ENCODE data around the gene CDHR5. TPM values are rescaled to one million over a fixed set of nuclear protein-coding genes. Genes with fewer than 3 reads are reported as not detected.

The CDHR5 gene
- total RNA-seq, 4 donors from 2014 or later = 0.26 to 0.55 (median 0.29) TPM; not detected in 1

DNA sequence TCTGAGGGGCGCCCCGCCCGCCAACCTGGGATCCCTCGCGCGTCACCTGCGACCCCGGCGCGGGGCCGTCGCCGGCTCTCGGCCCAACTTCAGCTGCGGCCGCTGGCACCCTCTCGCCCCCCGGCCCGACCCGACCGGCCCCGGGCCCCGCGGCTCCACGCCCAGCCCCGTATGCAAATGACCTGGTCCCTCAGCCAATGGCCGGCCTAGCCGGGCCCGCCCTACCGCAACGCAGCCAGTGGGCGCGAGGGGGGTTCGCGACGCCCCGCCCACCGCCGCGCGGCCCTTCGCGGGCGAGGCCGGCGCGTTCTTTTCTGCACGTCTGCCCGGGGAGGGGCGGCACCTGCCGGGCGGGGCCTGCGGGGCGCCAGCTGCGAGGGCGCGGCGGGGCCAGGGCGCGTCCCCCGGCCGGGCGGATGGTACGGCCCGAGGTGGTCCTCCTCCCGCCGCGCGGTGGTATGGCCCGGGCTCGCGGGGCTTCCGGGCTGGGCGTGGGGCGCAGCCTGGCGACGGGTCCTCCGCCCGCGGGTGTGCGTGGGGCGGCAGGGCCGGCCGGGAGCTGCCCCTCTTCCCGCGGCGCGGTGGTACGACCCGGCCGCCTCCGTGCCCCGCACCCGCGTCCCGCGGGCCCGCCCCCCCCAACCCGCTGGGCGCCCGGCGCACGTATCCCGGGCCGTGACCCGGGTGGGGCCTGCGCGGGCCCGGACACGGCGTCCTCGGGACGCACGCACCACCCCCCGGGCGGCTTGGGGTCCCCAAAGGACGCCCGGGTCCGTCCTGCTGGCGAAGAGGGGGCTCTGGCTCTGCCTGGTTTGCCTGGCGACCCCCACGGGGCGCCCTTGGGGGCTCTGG, 56.2 kb downstream of the CDHR5 start:
- H3K36me3 ChIP-seq = no peaks in the 10 kb centered on the region
- peaks cover 4 to 12% of the 10 kb centered on the region in 2 donors for H3K4me1 ChIP-seq
- peak overlapping the region; percentile 49 to 85 for H3K27ac ChIP-seq
- intact Hi-C loops (cut with DNase I; ENCODE audit: low total_unique reads) = no loop called here
- peak in 1 of 2 donors; percentile 56 for TF ChIP-seq POLR2A (IDR thresholded peaks at IDR 0.05)
- TF ChIP-seq, protein P1, sequence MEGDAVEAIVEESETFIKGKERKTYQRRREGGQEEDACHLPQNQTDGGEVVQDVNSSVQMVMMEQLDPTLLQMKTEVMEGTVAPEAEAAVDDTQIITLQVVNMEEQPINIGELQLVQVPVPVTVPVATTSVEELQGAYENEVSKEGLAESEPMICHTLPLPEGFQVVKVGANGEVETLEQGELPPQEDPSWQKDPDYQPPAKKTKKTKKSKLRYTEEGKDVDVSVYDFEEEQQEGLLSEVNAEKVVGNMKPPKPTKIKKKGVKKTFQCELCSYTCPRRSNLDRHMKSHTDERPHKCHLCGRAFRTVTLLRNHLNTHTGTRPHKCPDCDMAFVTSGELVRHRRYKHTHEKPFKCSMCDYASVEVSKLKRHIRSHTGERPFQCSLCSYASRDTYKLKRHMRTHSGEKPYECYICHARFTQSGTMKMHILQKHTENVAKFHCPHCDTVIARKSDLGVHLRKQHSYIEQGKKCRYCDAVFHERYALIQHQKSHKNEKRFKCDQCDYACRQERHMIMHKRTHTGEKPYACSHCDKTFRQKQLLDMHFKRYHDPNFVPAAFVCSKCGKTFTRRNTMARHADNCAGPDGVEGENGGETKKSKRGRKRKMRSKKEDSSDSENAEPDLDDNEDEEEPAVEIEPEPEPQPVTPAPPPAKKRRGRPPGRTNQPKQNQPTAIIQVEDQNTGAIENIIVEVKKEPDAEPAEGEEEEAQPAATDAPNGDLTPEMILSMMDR (IDR thresholded peaks at IDR 0.05) = peak in 1 of 4 experiments; percentile 6
- peak overlapping the region; percentile 49 to 52 for H3K4me3 ChIP-seq
- peak; percentile 90 to 91 for DNase-seq
- H3K9me3 ChIP-seq = no peaks in the 10 kb centered on the region
- H3K27me3 ChIP-seq = no peaks in the 10 kb centered on the region

DNA sequence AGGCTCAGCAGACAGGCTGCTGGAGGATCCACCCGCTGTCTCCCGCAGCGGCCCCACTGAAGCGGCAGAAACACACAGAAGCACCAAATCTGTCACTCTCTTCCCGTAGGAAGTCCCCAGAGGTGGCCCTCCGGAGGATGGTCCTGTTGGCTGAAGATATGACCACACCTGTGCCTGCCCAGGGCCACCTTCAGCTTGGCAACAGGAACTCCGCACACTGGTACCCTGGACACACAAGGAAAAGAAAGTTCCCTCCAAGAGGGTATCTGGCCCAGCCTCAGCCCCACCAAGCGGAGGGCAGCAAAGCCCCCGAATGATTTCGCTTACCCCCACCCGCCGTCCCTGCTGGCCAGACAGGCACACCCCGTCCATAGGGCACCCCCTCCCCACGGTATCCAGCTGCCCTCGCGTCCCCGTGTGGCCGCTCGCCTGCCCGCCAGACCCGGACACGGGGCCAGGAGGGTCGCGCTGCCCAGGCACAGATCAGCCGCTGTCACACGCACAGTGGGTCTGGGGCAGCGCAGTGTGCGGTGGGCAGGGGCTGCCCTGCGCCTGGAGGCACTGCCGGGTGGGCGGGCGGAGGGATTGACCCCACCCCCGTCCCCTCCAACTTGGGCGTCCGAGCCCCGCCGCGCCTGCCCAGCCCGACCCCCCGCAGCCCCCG, 57.0 kb downstream of the CDHR5 start:
- Histone ChIP-seq H3K4me3 (peak overlapping the region; percentile 49 to 52), H3K9me3 (no peaks in the 10 kb centered on the region), H3K4me1 (peaks cover 0 to 9% of the 10 kb centered on the region in 2 donors), H3K36me3 (no peaks in the 10 kb centered on the region), H3K27me3 (no peaks in the 10 kb centered on the region), H3K27ac (peak overlapping the region; percentile 49 to 85)
- DNase-seq = peak in 1 of 2 donors; percentile 29
- TF ChIP-seq, protein P1 (IDR thresholded peaks at IDR 0.05) = no peak
- TF ChIP-seq POLR2A (IDR thresholded peaks at IDR 0.05) = no peak
- intact Hi-C loops (cut with DNase I; ENCODE audit: low total_unique reads) = no loop called here

DNA sequence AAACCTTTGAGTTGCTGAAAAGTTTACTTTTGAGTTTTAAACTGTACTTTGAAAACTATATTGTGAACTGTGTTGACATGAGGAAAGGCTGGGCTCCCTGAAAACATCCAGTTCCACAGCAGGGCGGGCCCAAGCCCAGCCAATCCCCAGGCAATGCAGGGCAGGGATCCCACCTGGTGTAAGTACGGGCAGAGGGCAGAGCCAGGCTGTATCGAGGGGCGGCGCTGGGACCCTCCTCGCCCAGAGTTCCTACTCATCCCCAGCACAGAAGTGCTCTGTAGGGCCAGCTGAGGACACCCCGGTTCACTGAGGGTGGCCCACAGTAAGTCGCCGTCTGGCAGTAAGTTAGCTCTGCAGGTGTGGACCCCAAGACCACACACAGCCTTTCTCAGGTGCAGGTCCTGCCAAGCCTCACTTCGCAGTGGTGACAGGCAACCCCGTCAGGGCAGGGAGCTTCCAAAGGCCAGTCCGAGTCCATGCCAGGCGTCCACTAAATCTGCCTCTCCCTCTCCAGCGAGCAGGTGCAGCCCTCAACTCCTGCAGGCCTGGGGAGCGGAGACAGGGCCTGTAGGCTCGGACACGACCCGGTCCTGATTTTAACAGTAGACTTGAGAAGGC, 57.6 kb downstream of the CDHR5 start:
- H3K27ac ChIP-seq = peak overlapping the region in 1 of 2 donors; percentile 85
- TF ChIP-seq, protein P1 (IDR thresholded peaks at IDR 0.05) = no peak
- TF ChIP-seq POLR2A (IDR thresholded peaks at IDR 0.05) = no peak

More for the DNA sequence above, 57.6 kb downstream of the CDHR5 start:
- H3K27me3 ChIP-seq = no peaks in the 10 kb centered on the region
- intact Hi-C loops (cut with DNase I; ENCODE audit: low total_unique reads) = no loop called here
- DNase-seq = peak in 1 of 2 donors; percentile 15
- H3K4me1 ChIP-seq = peaks cover 0 to 7% of the 10 kb centered on the region in 2 donors
- H3K4me3 ChIP-seq = no peak overlapping the region
- H3K36me3 ChIP-seq = no peaks in the 10 kb centered on the region
- no peaks in the 10 kb centered on the region for H3K9me3 ChIP-seq

MicroRNA genes within 50 kb of the gene (microRNA counts, 767-probe panel; counts per million panel counts)
- microRNA hsa-miR-210 = 0 counts per million in 2 donors

Small RNA genes within 50 kb of the gene (microRNA-seq; reads per million reads assigned to microRNA genes)
- gene MIR210 (ENCODE audit: borderline microRNAs expressed, borderline replicate concordance) = 37.7 reads per million, percentile 41 among the genes with 10 or more reads in this experiment

Small RNA genes within 50 kb of the gene (small RNA-seq; reads per million reads assigned to genes)
- gene MIR210 = 0.85 reads per million, percentile 38 among the genes with 10 or more reads in this experiment

Other genes with a start within 250 kb of the CDHR5 start
- 1 to 10 TPM in 2 of 4 donors, under 1 TPM in 1, not detected in 1; 0.46 to 5.1 (median 1.5) TPM for gene PKP3, start 230.7 kb downstream of the CDHR5 start, total RNA-seq
- 10 to 100 TPM; 13.3 to 61.5 (median 38.4) TPM for gene SIGIRR, start 210.0 kb downstream of the CDHR5 start, total RNA-seq
- gene ANO9, start 182.9 kb downstream of the CDHR5 start, total RNA-seq = 1 to 10 TPM in 2 of 4 donors, under 1 TPM in 2; 0.59 to 8.2 (median 1.1) TPM
- gene PTDSS2, start 174.7 kb downstream of the CDHR5 start, total RNA-seq = 10 to 100 TPM; 20.7 to 43.7 (median 22.8) TPM
- gene RNH1, start 117.7 kb downstream of the CDHR5 start, total RNA-seq = 100 to 1,000 TPM; 111 to 175 (median 142) TPM
- gene HRAS, start 89.4 kb downstream of the CDHR5 start, total RNA-seq = 10 to 100 TPM in 3 of 4 donors, 1 to 10 TPM in 1; 5.4 to 37.6 (median 23.8) TPM
- 1 to 10 TPM in 2 of 4 donors, not detected in 2; 1.7 to 1.9 TPM for gene LRRC56, start 87.4 kb downstream of the CDHR5 start, total RNA-seq
- 1 to 10 TPM in 1 of 4 donors, under 1 TPM in 2, not detected in 1; 0.14 to 2.2 (median 0.51) TPM for gene LMNTD2, start 64.2 kb downstream of the CDHR5 start, total RNA-seq
- gene RASSF7, start 64.0 kb downstream of the CDHR5 start, total RNA-seq = 10 to 100 TPM in 2 of 4 donors, 1 to 10 TPM in 1, under 1 TPM in 1; 0.59 to 13.1 (median 8.0) TPM
- 10 to 100 TPM in 3 of 4 donors, 1 to 10 TPM in 1; 5.0 to 45.8 (median 24.1) TPM for gene PHRF1, start 48.5 kb downstream of the CDHR5 start, total RNA-seq
- gene IRF7, start 9.0 kb downstream of the CDHR5 start, total RNA-seq = 10 to 100 TPM in 3 of 4 donors, 1 to 10 TPM in 1; 9.1 to 33.6 (median 13.1) TPM
- gene SCT, start 2.2 kb upstream of the CDHR5 start, total RNA-seq = not detected
- gene DRD4, start 12.3 kb upstream of the CDHR5 start, total RNA-seq = 1 to 10 TPM in 1 of 4 donors, not detected in 3; 4.5 TPM
- 10 to 100 TPM in 2 of 4 donors, 1 to 10 TPM in 2; 7.9 to 45.6 (median 20.4) TPM for gene DEAF1, start 70.3 kb upstream of the CDHR5 start, total RNA-seq
- 10 to 100 TPM in 2 of 4 donors, 1 to 10 TPM in 2; 2.6 to 35.3 (median 8.1) TPM for gene TMEM80, start 70.9 kb upstream of the CDHR5 start, total RNA-seq
- 10 to 100 TPM; 12.2 to 52.8 (median 32.3) TPM for gene EPS8L2, start 81.3 kb upstream of the CDHR5 start, total RNA-seq
- gene TALDO1, start 122.5 kb upstream of the CDHR5 start, total RNA-seq = 100 to 1,000 TPM in 1 of 4 donors, 10 to 100 TPM in 3; 60.3 to 146 (median 66.9) TPM
- 10 to 100 TPM; 11.8 to 81.1 (median 29.3) TPM for gene GATD1, start 152.5 kb upstream of the CDHR5 start, total RNA-seq
- gene CEND1, start 165.1 kb upstream of the CDHR5 start, total RNA-seq = under 1 TPM in 1 of 4 donors, not detected in 3; 0.41 TPM
- 10 to 100 TPM in 1 of 4 donors, 1 to 10 TPM in 2, under 1 TPM in 1; 0.29 to 20.8 (median 5.4) TPM for gene SLC25A22, start 173.3 kb upstream of the CDHR5 start, total RNA-seq
- gene PIDD1, start 180.3 kb upstream of the CDHR5 start, total RNA-seq = 10 to 100 TPM in 2 of 4 donors, 1 to 10 TPM in 2; 1.3 to 20.2 (median 10.1) TPM
- gene RPLP2, start 185.0 kb upstream of the CDHR5 start, total RNA-seq = 1,000 to 10,000 TPM in 1 of 4 donors, 100 to 1,000 TPM in 3; 100 to 1,968 (median 496) TPM
- gene PNPLA2, start 194.0 kb upstream of the CDHR5 start, total RNA-seq = 10 to 100 TPM; 16.9 to 96.2 (median 37.1) TPM
- 10 to 100 TPM in 1 of 4 donors, 1 to 10 TPM in 2, under 1 TPM in 1; 0.77 to 15.5 (median 2.5) TPM for gene CRACR2B, start 203.0 kb upstream of the CDHR5 start, total RNA-seq
- 100 to 1,000 TPM in 3 of 4 donors, 10 to 100 TPM in 1; 76.8 to 382 (median 259) TPM for gene CD151, start 208.0 kb upstream of the CDHR5 start, total RNA-seq
- 10 to 100 TPM; 10.5 to 81.5 (median 42.8) TPM for gene POLR2L, start 217.6 kb upstream of the CDHR5 start, total RNA-seq
- gene TSPAN4, start 217.9 kb upstream of the CDHR5 start, total RNA-seq = 100 to 1,000 TPM in 2 of 4 donors, 10 to 100 TPM in 2; 68.4 to 119 (median 105) TPM